Measurements from ENCODE around the gene C16orf74. TPM values are rescaled to one million over a fixed set of nuclear protein-coding genes. Genes with fewer than 3 reads are reported as not detected.

Gene C16orf74
- total and polyA plus RNA-seq, 2 of the 13 experiments (the other 11 are each of a cell fraction or from before 2014, with no cell fraction given), result 0.13 to 0.29 TPM

DNA sequence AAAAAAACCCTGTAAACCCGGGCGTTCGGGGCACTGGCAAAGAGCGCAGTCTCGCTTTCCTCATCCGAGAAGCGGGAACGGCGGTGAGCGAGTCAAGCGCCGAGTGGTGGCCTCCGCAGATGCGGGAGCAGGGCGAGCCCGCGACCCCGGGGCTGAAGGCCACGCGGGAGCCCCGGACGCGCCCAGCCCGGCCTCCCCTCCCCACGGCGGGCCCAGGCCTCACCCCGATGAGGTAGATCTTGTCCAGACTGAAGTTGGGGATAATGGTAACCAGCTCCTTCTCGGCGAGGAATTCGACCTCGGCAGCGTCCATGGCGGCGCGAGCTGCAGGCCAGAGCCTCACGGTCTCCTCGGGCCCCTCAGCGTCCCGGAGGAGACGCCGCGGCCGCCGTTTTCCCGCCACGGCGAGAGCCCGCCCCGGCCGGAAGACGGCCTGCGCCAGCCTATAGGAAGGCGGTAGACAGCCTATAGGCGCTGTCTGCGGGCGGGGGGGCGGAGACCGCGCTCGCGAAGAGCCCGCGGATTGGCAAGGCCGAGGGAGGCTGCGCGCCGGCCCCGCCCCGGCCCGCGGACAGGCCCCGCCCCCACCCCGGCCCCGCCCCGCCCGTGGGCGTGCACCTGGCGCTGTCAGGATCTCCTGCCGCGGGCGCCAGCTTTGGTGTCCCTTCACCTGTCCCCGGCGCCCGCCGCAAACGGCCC is 62.2 kb downstream of the C16orf74 start, which contains the start of gene GINS2 (continued):
- TF ChIP-seq, protein P1, sequence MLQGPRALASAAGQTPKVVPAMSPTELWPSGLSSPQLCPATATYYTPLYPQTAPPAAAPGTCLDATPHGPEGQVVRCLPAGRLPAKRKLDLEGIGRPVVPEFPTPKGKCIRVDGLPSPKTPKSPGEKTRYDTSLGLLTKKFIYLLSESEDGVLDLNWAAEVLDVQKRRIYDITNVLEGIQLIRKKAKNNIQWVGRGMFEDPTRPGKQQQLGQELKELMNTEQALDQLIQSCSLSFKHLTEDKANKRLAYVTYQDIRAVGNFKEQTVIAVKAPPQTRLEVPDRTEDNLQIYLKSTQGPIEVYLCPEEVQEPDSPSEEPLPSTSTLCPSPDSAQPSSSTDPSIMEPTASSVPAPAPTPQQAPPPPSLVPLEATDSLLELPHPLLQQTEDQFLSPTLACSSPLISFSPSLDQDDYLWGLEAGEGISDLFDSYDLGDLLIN (CRISPR knock-in tag; IDR thresholded peaks at IDR 0.05; ENCODE audit: borderline replicate concordance), result peak; percentile 70; the same call in 1 of the 2 replicates
- TF ChIP-seq THAP11 (CRISPR knock-in tag; IDR thresholded peaks at IDR 0.05) (peak; percentile 62), ZFY (CRISPR knock-in tag; IDR thresholded peaks at IDR 0.05) (peak; percentile 94), ZNF12 (CRISPR knock-in tag; IDR thresholded peaks at IDR 0.05) (0 out of 2 replicates have a peak, but pooled peaks have one; percentile 3), BHLHE40 (IDR thresholded peaks at IDR 0.05; ENCODE audit: low read length) (no peak), ZNF205 (CRISPR knock-in tag; IDR thresholded peaks at IDR 0.05) (no peak; the same call in 1 of the 2 replicates), IKZF1 (IDR thresholded peaks at IDR 0.05) (no peak), HDAC2 (CRISPR knock-in tag; IDR thresholded peaks at IDR 0.05) (peak; percentile 65; the same call in 1 of the 2 replicates), ZNF552 (CRISPR knock-in tag; IDR thresholded peaks at IDR 0.05; ENCODE audit: borderline replicate concordance) (no peak; the same call in 1 of the 2 replicates), ZNF24 (IDR thresholded peaks at IDR 0.05) (no peak), PAF1 (CRISPR knock-in tag; IDR thresholded peaks at IDR 0.05) (no peak), SIX4 (CRISPR knock-in tag; IDR thresholded peaks at IDR 0.05) (peak; percentile 56; the same call in 1 of the 2 replicates), MED1 (CRISPR knock-in tag; IDR thresholded peaks at IDR 0.05) (peak; percentile 65), TBP (CRISPR knock-in tag; IDR thresholded peaks at IDR 0.05) (no peak), PAWR (CRISPR knock-in tag; IDR thresholded peaks at IDR 0.05; ENCODE audit: borderline replicate concordance) (no peak), ZFP36L2 (CRISPR knock-in tag; IDR thresholded peaks at IDR 0.05) (no peak), JUND (CRISPR knock-in tag; IDR thresholded peaks at IDR 0.05) (no peak), SP1 (IDR thresholded peaks at IDR 0.05) (no peak), SP1 (CRISPR knock-in tag; IDR thresholded peaks at IDR 0.05) (peak; percentile 98), MYC (CRISPR knock-in tag; IDR thresholded peaks at IDR 0.05; ENCODE audit: borderline replicate concordance) (peak; percentile 87), ARID2 (CRISPR knock-in tag; IDR thresholded peaks at IDR 0.05; ENCODE audit: borderline replicate concordance) (no peak), ZKSCAN5 (CRISPR knock-in tag; IDR thresholded peaks at IDR 0.05) (no peak), ZSCAN9 (CRISPR knock-in tag; IDR thresholded peaks at IDR 0.05; ENCODE audit: borderline replicate concordance) (0 out of 2 replicates have a peak, but pooled peaks have one; percentile 42), U2AF1 (optimal IDR thresholded peaks at IDR 0.05; ENCODE audit: low read depth, low read length) (no peak), ZFP82 (CRISPR knock-in tag; IDR thresholded peaks at IDR 0.05; ENCODE audit: borderline replicate concordance) (no peak)
- TF ChIP-seq, protein P2, sequence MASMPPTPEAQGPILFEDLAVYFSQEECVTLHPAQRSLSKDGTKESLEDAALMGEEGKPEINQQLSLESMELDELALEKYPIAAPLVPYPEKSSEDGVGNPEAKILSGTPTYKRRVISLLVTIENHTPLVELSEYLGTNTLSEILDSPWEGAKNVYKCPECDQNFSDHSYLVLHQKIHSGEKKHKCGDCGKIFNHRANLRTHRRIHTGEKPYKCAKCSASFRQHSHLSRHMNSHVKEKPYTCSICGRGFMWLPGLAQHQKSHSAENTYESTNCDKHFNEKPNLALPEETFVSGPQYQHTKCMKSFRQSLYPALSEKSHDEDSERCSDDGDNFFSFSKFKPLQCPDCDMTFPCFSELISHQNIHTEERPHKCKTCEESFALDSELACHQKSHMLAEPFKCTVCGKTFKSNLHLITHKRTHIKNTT (CRISPR knock-in tag; IDR thresholded peaks at IDR 0.05), result no peak
- TF ChIP-seq, protein P3, sequence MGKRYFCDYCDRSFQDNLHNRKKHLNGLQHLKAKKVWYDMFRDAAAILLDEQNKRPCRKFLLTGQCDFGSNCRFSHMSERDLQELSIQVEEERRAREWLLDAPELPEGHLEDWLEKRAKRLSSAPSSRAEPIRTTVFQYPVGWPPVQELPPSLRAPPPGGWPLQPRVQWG (CRISPR knock-in tag; IDR thresholded peaks at IDR 0.05; ENCODE audit: borderline replicate concordance, low read depth), result no peak
- TF ChIP-seq, protein P4, sequence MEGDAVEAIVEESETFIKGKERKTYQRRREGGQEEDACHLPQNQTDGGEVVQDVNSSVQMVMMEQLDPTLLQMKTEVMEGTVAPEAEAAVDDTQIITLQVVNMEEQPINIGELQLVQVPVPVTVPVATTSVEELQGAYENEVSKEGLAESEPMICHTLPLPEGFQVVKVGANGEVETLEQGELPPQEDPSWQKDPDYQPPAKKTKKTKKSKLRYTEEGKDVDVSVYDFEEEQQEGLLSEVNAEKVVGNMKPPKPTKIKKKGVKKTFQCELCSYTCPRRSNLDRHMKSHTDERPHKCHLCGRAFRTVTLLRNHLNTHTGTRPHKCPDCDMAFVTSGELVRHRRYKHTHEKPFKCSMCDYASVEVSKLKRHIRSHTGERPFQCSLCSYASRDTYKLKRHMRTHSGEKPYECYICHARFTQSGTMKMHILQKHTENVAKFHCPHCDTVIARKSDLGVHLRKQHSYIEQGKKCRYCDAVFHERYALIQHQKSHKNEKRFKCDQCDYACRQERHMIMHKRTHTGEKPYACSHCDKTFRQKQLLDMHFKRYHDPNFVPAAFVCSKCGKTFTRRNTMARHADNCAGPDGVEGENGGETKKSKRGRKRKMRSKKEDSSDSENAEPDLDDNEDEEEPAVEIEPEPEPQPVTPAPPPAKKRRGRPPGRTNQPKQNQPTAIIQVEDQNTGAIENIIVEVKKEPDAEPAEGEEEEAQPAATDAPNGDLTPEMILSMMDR (CRISPR knock-in tag; IDR thresholded peaks at IDR 0.05), result no peak
